ENCODE data around the gene SCN7A. TPM values are rescaled to one million over a fixed set of nuclear protein-coding genes. Genes with fewer than 3 reads are reported as not detected.
A peak's percentile ranks its signal among the peaks of the same experiment; 100 is the strongest.

The SCN7A gene
- total RNA-seq, 1 experiment from 2014 or later = 0.02 TPM

GRCh38 chr2:166406374-166406773, 87.7 kb downstream of the SCN7A start:
- no peak for DNase-seq (ENCODE audit: extremely low read depth, low read depth)

DNA sequence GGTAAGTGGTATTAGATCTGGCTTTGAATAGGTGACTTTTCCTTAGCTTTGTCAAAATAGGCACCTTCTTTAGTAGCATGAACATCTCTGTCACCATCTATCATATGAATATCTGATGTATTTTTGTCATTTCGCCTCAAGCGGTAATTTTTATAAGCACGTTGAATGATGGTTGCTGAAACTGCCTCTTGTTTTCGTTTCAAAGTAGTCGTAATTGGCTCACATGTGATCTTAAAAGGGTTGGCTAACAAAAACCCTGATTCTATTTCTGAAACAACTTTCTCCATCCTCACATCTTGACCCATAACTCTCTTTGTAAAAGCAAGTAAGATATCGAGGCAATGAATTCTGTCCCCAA, 88.5 kb downstream of the SCN7A start:
- DNase-seq (ENCODE audit: extremely low read depth, low read depth) = no peak

DNA sequence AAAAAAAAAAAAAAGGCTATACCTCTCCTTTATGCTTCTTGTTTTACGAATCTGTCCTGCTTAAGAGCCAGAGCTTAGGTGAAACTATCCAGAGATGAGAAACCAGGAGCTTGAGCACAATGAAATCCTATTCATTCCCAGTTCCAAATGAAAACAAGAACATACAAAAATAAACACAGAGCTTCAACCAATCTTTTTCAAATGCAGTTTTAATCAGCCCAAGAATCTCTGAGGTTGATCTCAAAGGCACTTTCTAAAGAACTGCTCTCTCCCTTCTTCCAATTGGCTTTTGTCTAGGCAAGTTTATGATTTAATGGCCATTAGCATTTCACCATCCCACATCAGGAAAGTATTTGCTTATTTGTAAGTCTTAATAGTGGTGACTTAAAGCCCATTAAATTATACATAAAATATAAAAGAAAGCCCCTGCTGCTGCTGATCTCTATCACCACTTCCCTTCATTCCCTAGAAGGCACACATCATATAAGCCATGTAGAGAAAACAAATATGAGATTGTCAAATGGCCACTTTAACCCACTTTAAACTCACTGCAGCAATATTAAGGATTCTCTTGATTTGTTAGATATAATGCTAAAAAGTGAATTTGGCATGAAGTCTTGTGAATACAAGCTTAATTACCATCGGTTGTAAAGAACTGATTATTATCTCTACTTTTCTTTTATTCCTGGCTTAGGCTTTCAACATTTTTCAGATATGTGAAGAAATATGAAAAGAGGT, 89.0 kb downstream of the SCN7A start:
- DNase-seq (ENCODE audit: extremely low read depth, low read depth) = no peak

DNA sequence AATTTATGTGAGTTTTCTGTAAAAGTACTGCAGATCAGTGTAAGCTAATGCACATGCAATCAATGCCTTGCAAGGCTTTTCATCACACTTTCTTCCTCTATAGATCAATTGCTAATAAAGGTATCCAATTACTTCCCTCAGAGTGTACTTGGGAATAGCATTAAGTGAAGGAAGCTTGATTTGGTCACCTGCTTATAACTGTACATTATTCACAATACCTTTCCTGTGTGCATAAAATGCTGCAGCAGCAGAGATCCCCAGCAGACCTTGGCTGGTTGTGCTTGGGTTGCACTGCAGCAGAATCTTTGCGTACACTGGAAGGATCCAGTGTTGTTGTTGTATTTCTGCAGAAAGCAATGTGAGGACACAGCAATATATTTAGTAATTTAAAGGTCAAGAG, 99.8 kb downstream of the SCN7A start:
- DNase-seq (ENCODE audit: extremely low read depth, low read depth) = no peak

DNA sequence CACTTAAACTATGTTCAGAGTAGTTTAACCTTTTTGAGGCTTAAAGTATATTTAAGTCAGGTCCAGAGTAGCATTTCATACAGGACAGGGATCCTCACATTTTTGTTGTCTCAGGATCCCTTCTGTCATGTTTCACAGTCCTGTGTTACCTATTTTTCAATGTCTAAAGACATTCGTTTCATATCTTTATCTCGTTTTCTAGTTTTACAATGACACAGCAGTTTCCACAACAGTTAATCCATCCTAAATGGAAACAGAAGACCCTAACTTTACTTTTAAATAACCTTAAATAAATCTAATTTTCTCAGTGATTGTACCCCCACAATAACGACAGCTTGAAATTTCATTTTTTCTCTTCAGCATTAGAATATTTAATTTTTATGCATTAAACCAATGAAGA, 101.0 kb downstream of the SCN7A start:
- DNase-seq (ENCODE audit: extremely low read depth, low read depth) = no peak

GRCh38 chr2:166388481-166389070, 105.5 kb downstream of the SCN7A start:
- no peak for DNase-seq (ENCODE audit: extremely low read depth, low read depth)

DNA sequence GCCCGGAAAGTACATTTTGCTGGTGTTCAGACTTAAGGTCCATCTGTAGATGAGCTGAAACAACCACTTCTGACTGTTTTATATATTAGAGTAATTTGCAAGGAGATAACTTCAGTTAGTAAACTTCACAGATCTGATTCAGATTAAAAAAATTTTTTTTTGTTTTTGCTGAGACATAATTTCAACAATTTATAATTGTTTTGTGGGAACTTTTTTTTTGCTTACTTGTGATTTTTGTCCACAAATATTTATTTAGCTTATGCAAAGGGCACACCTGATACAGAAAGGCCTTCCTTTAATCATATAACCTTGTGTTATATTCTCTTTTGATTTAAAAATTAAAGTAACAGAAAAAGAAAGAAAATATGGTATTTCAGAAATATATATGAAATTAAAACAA, 108.7 kb downstream of the SCN7A start:
- DNase-seq (ENCODE audit: extremely low read depth, low read depth) = no peak

- DNase-seq (ENCODE audit: extremely low read depth, low read depth) = no peak
These were observed 109.3 kb downstream of the SCN7A start for GRCh38 chr2:166384774-166385173.

DNA sequence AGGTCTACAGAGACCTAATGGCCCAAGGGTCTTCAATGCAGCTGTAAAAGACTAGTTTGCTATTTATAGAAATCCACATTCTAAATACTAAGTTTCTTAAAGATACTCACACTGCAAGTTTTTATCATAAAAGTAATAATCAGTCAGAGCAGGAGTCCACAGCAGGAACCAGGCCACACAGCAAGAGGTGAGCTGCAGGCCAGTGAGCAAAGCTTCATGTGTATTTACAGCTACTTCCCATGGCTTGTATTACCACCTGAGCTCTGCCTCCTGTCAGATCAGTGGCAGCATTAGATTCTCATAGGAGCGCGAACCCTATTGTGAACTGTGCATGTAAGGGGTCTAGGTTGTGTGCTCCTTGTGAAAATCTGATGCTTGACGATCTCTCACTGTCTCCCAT, 111.6 kb downstream of the SCN7A start:
- no peak for DNase-seq (ENCODE audit: extremely low read depth, low read depth)

- no peak for DNase-seq (ENCODE audit: extremely low read depth, low read depth)
These were observed 113.4 kb downstream of the SCN7A start for GRCh38 chr2:166380615-166381014.

GRCh38 chr2:166376873-166377272, 117.2 kb downstream of the SCN7A start:
- no peak for DNase-seq (ENCODE audit: extremely low read depth, low read depth)

DNA sequence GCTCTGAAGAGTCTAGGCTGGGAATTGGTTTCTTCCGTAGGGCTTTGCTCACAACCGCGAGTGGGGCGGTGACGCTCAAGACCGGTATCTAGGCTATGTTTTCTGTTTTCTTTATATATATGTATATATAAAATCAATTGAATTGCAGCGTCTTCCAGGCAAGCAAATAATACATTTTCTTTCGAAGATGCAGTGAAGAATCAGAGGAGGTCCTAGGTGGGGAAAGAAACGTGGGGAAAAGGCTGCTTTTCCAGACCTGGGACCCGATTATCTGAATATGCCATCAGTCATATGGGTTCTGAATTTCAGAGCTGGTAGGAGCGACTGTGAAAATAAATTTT, 117.6 kb downstream of the SCN7A start:
- no peak for DNase-seq (ENCODE audit: extremely low read depth, low read depth)

DNA sequence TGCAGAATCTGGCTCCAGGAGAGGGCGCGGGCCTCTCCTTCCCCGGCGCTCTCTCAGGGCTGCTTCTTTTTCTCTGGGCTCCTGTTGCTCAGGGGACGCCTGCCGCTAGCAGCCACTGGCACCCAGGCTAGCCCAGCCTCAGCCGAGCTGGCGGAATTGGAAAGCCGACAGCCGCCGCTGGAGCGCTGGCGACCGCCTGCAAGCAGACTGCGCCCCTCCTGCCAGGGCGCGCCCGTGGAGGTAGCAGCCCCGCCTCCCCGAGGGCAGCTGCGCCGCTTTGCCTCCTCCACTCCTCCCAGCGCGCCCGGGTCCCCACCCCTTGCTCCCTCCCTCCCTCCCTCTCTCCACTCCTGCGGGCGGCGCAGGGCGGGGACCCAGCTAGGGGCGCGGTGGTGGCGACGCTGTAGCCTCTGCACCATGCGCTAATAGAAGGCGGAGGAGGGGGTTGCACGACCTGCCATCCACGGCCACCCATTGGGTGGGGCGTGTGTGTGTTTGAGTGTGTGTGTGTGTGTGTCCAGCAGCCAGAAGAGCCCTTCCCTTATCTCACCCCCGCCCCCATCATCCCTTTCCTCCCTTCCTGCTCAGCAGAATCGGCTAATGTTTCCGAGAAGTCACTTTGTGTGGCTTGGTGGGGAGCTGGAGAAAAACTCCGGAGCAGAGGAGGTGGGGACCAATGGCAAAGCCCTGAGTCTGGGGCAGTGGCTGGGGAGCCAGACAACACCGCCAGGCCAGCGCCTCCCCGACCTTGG, 118.1 kb downstream of the SCN7A start, which contains the start of gene SCN9A:
Gene SCN9A, minus strand, starts transcription at position 209 of the 752 bp plus-strand sequence. CDS start 64,188 bp downstream, outside the sequence.
- DNase-seq (ENCODE audit: extremely low read depth, low read depth) = peak; percentile 85

DNA sequence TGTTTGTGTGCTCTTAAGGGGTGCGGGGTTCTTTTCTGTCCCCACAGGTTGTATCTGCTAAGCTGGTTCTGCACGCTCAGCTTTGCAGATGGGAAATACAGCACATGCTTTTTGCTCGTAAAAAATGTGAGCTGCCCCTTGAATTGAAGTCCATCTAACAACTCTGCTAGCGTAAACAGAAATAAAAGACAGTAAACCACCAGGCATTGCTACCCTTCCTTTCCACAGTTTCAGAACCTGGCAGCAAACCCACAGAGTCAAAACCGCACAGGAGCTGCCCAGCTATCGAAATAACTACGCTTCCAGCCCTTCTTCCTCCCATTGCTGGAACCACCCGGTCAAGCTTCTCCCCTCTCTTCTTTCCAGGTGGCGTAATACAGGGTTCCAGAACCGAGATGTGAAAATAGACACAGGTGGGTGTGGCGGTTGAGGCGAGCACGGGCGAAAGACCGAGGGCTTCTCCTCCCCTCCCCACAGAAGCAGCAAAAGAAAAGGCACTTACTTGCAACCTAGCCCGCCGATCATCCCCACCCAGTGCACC, 118.8 kb downstream of the SCN7A start:
- DNase-seq (ENCODE audit: extremely low read depth, low read depth) = no peak

GRCh38 chr2:166373951-166374350, 120.1 kb downstream of the SCN7A start:
- DNase-seq (ENCODE audit: extremely low read depth, low read depth) = peak; percentile 75

GRCh38 chr2:166373539-166373938, 120.5 kb downstream of the SCN7A start:
- DNase-seq (ENCODE audit: extremely low read depth, low read depth) = no peak

- no peak for DNase-seq (ENCODE audit: extremely low read depth, low read depth)
These were observed 120.9 kb downstream of the SCN7A start for GRCh38 chr2:166373105-166373504.

DNA sequence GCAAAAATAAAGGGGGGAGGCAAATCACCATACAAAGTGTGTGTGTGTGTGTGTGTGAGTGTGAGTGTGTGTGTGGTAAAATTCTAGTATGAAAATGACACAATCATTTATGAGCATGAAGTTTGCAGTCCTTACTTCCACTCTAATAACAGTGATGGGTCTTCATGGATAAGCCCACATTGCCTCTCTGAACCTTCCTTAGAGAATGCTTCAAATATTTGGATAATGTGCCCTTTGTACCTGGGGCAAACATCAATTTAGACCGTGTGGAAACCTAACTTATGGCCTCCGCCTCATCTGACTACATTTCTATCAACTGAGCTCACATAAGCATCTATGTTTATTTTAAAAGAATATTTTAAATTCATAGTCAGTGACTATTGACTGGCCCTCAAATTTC, 122.0 kb downstream of the SCN7A start:
- no peak for DNase-seq (ENCODE audit: extremely low read depth, low read depth)

GRCh38 chr2:166365803-166366420, 128.1 kb downstream of the SCN7A start:
- DNase-seq (ENCODE audit: extremely low read depth, low read depth) = no peak

DNA sequence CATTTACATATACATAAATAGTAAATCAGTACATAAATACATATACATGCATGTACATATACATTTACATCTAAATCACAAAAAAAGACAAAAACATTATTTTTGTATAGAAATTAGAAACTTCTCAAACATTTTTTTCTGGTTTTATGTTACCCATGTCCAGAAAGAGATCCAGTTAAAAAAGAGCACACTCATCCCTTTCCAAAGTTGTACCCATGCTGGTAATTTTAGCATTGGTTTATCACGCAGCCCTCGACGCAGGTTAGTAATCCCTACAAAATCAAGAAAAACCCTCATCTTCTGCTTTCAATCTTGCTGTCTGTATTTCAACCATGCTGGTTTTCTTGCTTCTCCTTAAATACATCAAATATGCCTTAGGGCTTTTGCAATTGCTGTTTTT, 128.8 kb downstream of the SCN7A start:
- DNase-seq (ENCODE audit: extremely low read depth, low read depth) = no peak

DNA sequence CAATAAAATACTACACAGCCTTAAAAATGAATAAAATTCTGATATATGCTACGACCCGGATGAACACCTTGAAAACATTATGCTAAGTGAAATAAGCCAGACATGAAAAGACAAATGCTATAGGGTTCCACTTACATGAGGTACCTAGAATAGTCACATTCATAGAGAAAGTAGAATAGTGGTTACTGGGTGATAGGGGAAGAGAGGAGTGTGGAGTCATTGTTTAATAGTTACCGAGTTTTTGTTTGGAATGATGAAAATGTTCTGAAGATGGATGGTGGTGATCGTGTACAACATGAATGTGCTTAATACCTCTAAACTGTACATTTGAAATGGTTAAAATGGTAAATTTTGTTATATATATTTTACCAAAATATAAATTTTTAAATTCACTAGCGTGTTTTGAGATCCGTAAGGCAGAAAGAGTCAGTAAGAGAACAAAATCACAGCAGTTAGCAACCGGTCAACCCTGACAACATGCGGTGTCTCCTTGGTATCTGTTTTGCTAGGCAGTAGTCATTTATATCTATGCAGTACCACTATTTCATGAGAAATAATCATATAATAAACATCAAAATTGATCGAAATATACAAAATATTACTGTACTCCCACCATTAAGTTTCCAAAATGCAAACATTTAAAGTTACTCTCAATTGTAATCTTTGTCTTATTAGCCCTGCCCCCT, 129.4 kb downstream of the SCN7A start:
- DNase-seq (ENCODE audit: extremely low read depth, low read depth) = no peak

Data from NCI-H460 (cell line).